ENCODE data around the gene INSRR.

- TF ChIP-seq CTCF (conservative IDR thresholded peaks at IDR 0.05; ENCODE audit: low read depth, low read length) (no peak), CEBPB (IDR thresholded peaks at IDR 0.05; ENCODE audit: low read depth, low read length) (no peak), POLR2A (IDR thresholded peaks at IDR 0.05; ENCODE audit: low read depth, low read length) (no peak)
Measured at GRCh38 chr1:156795374-156795733, 63.6 kb downstream of the INSRR start.

Data from IMR-90 (cell line).